PFSK-1 (cell line): Measurements from ENCODE around the gene MARVELD3.

Experiments used
- FOXP2 ChIP-seq: optimal IDR thresholded peaks from 2 replicates; pipeline ENCODE3; 2011; ENCODE audit warnings: borderline replicate concordance, control low read depth, inconsistent platforms; ENCODE audit not compliant: insufficient read depth; ENCODE audit errors: extremely low read length, extremely low read depth
- POLR2AphosphoS5 ChIP-seq: IDR thresholded peaks from 2 replicates; pipeline ENCODE4 v1.6.1; 2012; ENCODE audit warnings: low read depth, mild to moderate bottlenecking, control low read depth, low read length, moderate library complexity
- REST ChIP-seq, 2 experiments: IDR thresholded peaks; 2 replicates each; pipeline versions ENCODE4 v1.6.1 to v1.8.0; 2011 to 2012; ENCODE audit warnings: low read depth in 2 of 2, low read length in 2 of 2, control low read depth in 1 of 2, inconsistent platforms in 1 of 2, mild to moderate bottlenecking in 1 of 2, moderate library complexity in 1 of 2; ENCODE audit not compliant: insufficient read depth in 1 of 2
- SIN3A ChIP-seq: IDR thresholded peaks from 2 replicates; pipeline ENCODE4 v1.6.1; 2012; ENCODE audit warnings: mild to moderate bottlenecking, low read length, moderate library complexity, borderline replicate concordance; ENCODE audit not compliant: insufficient read depth
- TAF1 ChIP-seq: IDR thresholded peaks from 2 replicates; pipeline ENCODE4 v1.6.1; 2012; ENCODE audit warnings: low read length, control low read depth, borderline replicate concordance; ENCODE audit not compliant: insufficient read depth

Gene MARVELD3

GRCh38 chr16:71590584-71590983, 35.4 kb upstream of the MARVELD3 start:
- no peak for TF ChIP-seq POLR2AphosphoS5
- TF ChIP-seq TAF1 = no peak
- TF ChIP-seq REST (IDR thresholded peaks at IDR 0.05; ENCODE audit: insufficient read depth in 1 of 2, low read depth in 2 of 2, low read length in 2 of 2) = no peak
- no peak for TF ChIP-seq SIN3A
- no peak for TF ChIP-seq FOXP2

- TF ChIP-seq FOXP2 (no peak), TAF1 (no peak), REST (IDR thresholded peaks at IDR 0.05; ENCODE audit: insufficient read depth in 1 of 2, low read depth in 2 of 2, low read length in 2 of 2) (no peak), POLR2AphosphoS5 (no peak), SIN3A (no peak)
Observed at GRCh38 chr16:71591917-71592316, 34.1 kb upstream of the MARVELD3 start.

GRCh38 chr16:71593048-71593999, 32.7 kb upstream of the MARVELD3 start:
- TF ChIP-seq REST (IDR thresholded peaks at IDR 0.05; ENCODE audit: insufficient read depth in 1 of 2, low read depth in 2 of 2, low read length in 2 of 2) (no peak), FOXP2 (no peak), POLR2AphosphoS5 (no peak), TAF1 (no peak), SIN3A (no peak)

GRCh38 chr16:71594000-71594646, 31.9 kb upstream of the MARVELD3 start:
- no peak for TF ChIP-seq SIN3A
- TF ChIP-seq REST (IDR thresholded peaks at IDR 0.05; ENCODE audit: insufficient read depth in 1 of 2, low read depth in 2 of 2, low read length in 2 of 2) = no peak
- no peak for TF ChIP-seq TAF1
- no peak for TF ChIP-seq FOXP2
- TF ChIP-seq POLR2AphosphoS5 = no peak
